Hematopoietic multipotent progenitor cell treated with erythropoietin and hydrocortisone succinate and interleukin-3 and kit ligand, for 6 days (in vitro differentiated cells): ENCODE data around the gene DDX6.
"Not testable (repeated sequence)": the region's sequence is repeated elsewhere in the genome, so short reads cannot be mapped to it uniquely, and the experiment has no call there.

ENCODE experiments used
- DNase-seq: peaks from one replicate; pipeline ENCODE4 v3.0.0-alpha.2; 2015

The DDX6 gene

GRCh38 chr11:118740892-118741291 lies 50.1 kb downstream of the DDX6 start:
- no peak for DNase-seq

- DNase-seq, result no peak
Measured at GRCh38 chr11:118735203-118735602, 55.8 kb downstream of the DDX6 start.

GRCh38 chr11:118734031-118734430 lies 56.9 kb downstream of the DDX6 start:
- no peak for DNase-seq

- not testable (repeated sequence) for DNase-seq
Measured at GRCh38 chr11:118729753-118730152, 61.2 kb downstream of the DDX6 start.

- DNase-seq, result not testable (repeated sequence)
Measured at GRCh38 chr11:118728112-118728511, 62.9 kb downstream of the DDX6 start.

- not testable (repeated sequence) for DNase-seq
Measured at GRCh38 chr11:118727721-118728066, 63.3 kb downstream of the DDX6 start.

GRCh38 chr11:118727001-118727720 lies 63.8 kb downstream of the DDX6 start:
- not testable (repeated sequence) for DNase-seq

GRCh38 chr11:118721478-118722015 lies 69.4 kb downstream of the DDX6 start:
- DNase-seq, result not testable (repeated sequence)

- DNase-seq, result not testable (repeated sequence)
Measured at GRCh38 chr11:118720740-118721139, 70.2 kb downstream of the DDX6 start.

- not testable (repeated sequence) for DNase-seq
Measured at GRCh38 chr11:118720078-118720477, 70.9 kb downstream of the DDX6 start.

GRCh38 chr11:118718562-118718961 lies 72.4 kb downstream of the DDX6 start:
- DNase-seq, result not testable (repeated sequence)

- not testable (repeated sequence) for DNase-seq
Measured at GRCh38 chr11:118717733-118718132, 73.2 kb downstream of the DDX6 start.

GRCh38 chr11:118717221-118717620 lies 73.7 kb downstream of the DDX6 start:
- not testable (repeated sequence) for DNase-seq

- DNase-seq, result peak; percentile 33
Measured at GRCh38 chr11:118715837-118716260, 75.1 kb downstream of the DDX6 start.

GRCh38 chr11:118715245-118715831 lies 75.6 kb downstream of the DDX6 start:
- no peak for DNase-seq

- peak; percentile 23 for DNase-seq
Measured at GRCh38 chr11:118714816-118715215, 76.1 kb downstream of the DDX6 start.

- not testable (repeated sequence) for DNase-seq
Measured at GRCh38 chr11:118714416-118714815, 76.5 kb downstream of the DDX6 start.

GRCh38 chr11:118708296-118708695 lies 82.7 kb downstream of the DDX6 start:
- DNase-seq, result no peak

- DNase-seq, result no peak
Measured at GRCh38 chr11:118706546-118706825, 84.5 kb downstream of the DDX6 start.

- DNase-seq, result no peak
Measured at GRCh38 chr11:118705791-118706545, 85.0 kb downstream of the DDX6 start.

- DNase-seq, result peak; percentile 71
Measured at GRCh38 chr11:118705111-118705741, 85.7 kb downstream of the DDX6 start.

- peak; percentile 57 for DNase-seq
Measured at GRCh38 chr11:118703563-118704106, 87.3 kb downstream of the DDX6 start.
